ENCODE results near the gene SSR4.

Gene SSR4

DNA sequence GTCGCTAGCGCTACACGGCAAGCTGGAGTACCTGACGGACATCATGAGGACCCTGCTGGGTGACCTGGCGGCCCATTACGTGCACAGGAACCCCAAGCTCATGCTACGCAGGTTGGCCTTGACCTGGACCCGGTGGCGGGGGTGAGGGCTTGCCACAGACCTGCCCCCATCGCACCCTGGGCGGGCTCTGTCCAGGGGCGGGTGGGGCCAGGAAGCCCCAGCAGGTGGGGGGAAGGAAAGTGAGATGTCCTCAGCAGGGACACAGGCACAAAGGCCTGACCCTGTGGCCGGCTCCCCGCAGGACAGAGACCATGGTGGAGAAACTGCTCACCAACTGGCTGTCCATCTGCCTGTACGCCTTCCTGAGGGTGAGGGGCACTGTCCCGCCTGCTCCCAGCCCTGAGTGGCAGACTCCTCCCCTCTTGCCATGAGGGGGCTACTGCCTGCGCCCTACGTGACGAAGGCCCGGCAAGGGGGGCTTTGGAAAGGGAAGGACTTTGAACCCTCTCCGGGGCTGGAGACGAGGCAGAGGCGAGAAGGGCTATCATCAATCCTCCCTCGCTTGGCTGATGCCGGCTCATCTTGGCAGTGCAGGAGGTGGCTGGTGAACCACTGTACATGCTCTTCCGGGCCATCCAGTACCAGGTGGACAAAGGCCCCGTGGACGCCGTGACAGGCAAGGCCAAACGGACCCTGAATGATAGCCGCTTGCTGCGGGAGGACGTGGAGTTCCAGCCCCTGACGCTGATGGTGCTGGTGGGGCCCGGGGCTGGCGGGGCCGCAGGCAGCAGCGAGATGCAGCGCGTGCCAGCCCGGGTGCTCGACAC is 19.0 kb upstream of the SSR4 start:
- TF ChIP-seq CTCF (IDR thresholded peaks at IDR 0.05; ENCODE audit: low read depth, low read length) (no peak), POLR2A (IDR thresholded peaks at IDR 0.05; ENCODE audit: extremely low read depth, insufficient read length) (no peak), MYC (IDR thresholded peaks at IDR 0.05; ENCODE audit: low read depth, low read length) (no peak)
- TF ChIP-seq, protein P1, sequence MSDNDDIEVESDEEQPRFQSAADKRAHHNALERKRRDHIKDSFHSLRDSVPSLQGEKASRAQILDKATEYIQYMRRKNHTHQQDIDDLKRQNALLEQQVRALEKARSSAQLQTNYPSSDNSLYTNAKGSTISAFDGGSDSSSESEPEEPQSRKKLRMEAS (IDR thresholded peaks at IDR 0.05; ENCODE audit: low read depth, low read length): no peak
- DNase-seq (ENCODE audit: low read depth): no peak
- no peak overlapping the region for H3K4me3 ChIP-seq (ENCODE audit: low read depth, low read length)

GRCh38 chrX:153776120-153776599 is 18.3 kb upstream of the SSR4 start:
- no peak for DNase-seq (ENCODE audit: low read depth)
- TF ChIP-seq MYC (IDR thresholded peaks at IDR 0.05; ENCODE audit: low read depth, low read length) (no peak), POLR2A (IDR thresholded peaks at IDR 0.05; ENCODE audit: extremely low read depth, insufficient read length) (no peak), CTCF (IDR thresholded peaks at IDR 0.05; ENCODE audit: low read depth, low read length) (no peak)
- TF ChIP-seq, protein P1 (IDR thresholded peaks at IDR 0.05; ENCODE audit: low read depth, low read length): no peak
- no peak overlapping the region for H3K4me3 ChIP-seq (ENCODE audit: low read depth, low read length)

DNA sequence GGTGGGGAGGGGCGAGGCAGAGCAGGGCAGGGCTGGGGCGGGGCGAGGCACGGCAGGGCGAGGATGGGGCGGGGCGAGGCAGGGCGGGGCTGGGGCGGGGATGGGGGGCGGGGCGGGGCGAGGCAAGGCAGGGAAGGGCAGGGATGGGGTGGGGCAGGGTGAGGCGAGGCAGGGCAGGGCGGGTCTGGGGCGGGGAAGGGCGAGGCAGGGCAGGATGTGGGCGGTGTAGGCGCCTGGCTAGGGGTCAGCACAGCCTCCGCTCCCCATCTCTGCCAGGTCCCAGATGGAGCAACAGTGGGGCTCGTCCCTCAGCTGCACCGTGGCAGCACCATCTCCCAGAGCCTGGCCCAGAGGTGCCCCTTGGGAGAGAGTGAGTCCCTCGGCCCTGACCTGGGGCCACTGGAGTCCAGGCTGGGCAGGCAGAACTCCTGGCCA is 17.8 kb upstream of the SSR4 start:
- H3K4me3 ChIP-seq (ENCODE audit: low read depth, low read length): no peak overlapping the region
- DNase-seq (ENCODE audit: low read depth): no peak
- TF ChIP-seq, protein P1 (IDR thresholded peaks at IDR 0.05; ENCODE audit: low read depth, low read length): no peak
- TF ChIP-seq CTCF (IDR thresholded peaks at IDR 0.05; ENCODE audit: low read depth, low read length) (no peak), POLR2A (IDR thresholded peaks at IDR 0.05; ENCODE audit: extremely low read depth, insufficient read length) (no peak), MYC (IDR thresholded peaks at IDR 0.05; ENCODE audit: low read depth, low read length) (no peak)

DNA sequence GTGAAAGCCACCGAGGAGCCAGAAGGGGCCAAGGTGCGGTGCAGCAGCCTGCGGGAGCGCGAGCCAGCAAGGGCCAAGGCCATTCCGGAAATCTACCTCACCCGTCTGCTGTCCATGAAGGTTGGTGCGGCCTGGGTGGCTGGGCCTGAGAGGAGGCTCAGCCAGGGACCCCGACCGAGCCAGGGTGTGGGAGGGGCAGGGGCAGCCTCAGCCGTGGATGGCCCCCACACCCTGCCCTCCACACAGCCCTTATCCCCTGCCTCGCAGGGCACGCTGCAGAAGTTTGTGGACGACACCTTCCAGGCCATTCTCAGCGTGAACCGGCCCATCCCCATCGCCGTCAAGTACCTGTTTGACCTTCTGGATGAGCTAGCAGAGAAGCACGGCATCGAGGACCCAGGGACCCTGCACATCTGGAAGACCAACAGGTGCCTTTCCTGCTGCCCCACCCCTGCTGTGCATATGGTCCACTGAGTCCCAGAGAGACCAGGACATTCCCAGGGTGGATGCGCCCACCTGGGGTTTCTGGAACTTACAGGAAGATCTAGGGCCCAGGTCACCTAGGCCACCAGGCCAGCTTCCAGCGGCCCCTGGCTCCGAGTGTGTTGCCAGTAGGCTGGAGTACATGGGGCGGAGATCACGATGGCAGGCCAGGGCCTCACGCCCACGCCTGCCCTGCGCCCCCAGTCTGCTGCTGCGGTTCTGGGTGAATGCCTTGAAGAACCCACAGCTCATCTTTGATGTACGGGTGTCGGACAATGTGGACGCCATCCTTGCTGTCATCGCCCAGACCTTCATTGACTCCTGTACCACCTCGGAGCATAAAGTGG is 17.0 kb upstream of the SSR4 start:
- TF ChIP-seq MYC (IDR thresholded peaks at IDR 0.05; ENCODE audit: low read depth, low read length) (no peak), CTCF (IDR thresholded peaks at IDR 0.05; ENCODE audit: low read depth, low read length) (no peak), POLR2A (IDR thresholded peaks at IDR 0.05; ENCODE audit: extremely low read depth, insufficient read length) (no peak)
- TF ChIP-seq, protein P1 (IDR thresholded peaks at IDR 0.05; ENCODE audit: low read depth, low read length): no peak
- DNase-seq (ENCODE audit: low read depth): no peak
- H3K4me3 ChIP-seq (ENCODE audit: low read depth, low read length): no peak overlapping the region

DNA sequence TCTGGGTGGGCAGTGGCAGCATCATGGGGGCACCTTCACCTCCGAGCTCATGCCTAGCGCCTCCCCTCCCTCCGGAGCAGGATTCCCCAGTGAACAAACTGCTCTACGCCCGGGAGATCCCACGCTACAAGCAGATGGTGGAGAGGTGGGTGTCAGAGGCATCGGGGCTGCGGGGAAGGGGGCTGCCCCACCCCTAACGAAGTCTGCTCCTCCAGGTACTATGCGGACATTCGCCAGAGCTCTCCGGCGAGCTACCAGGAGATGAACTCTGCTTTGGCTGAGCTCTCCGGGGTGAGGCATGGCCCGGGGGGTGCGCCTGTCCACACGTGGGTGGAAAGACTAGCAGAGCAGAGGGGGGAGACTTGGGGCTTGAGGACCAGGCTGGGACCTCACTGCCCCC is 16.3 kb upstream of the SSR4 start:
- no peak for TF ChIP-seq MYC (IDR thresholded peaks at IDR 0.05; ENCODE audit: low read depth, low read length)
- TF ChIP-seq POLR2A (IDR thresholded peaks at IDR 0.05; ENCODE audit: extremely low read depth, insufficient read length): no peak
- TF ChIP-seq, protein P1 (IDR thresholded peaks at IDR 0.05; ENCODE audit: low read depth, low read length): no peak
- no peak for DNase-seq (ENCODE audit: low read depth)
- H3K4me3 ChIP-seq (ENCODE audit: low read depth, low read length): no peak overlapping the region
